GM19043 (cell line): ENCODE measurements around the gene SCT.

Experiments used
- ATAC-seq: cut with Tn5 transposase; IDR thresholded peaks from one replicate; pipeline ENCODE4 v1.9.1; 2021; ENCODE audit warnings: low read depth; ENCODE audit not compliant: unreplicated experiment

The SCT gene

GRCh38 chr11:612201-612960 is 14.6 kb downstream of the SCT start:
- ATAC-seq = no peak

DNA sequence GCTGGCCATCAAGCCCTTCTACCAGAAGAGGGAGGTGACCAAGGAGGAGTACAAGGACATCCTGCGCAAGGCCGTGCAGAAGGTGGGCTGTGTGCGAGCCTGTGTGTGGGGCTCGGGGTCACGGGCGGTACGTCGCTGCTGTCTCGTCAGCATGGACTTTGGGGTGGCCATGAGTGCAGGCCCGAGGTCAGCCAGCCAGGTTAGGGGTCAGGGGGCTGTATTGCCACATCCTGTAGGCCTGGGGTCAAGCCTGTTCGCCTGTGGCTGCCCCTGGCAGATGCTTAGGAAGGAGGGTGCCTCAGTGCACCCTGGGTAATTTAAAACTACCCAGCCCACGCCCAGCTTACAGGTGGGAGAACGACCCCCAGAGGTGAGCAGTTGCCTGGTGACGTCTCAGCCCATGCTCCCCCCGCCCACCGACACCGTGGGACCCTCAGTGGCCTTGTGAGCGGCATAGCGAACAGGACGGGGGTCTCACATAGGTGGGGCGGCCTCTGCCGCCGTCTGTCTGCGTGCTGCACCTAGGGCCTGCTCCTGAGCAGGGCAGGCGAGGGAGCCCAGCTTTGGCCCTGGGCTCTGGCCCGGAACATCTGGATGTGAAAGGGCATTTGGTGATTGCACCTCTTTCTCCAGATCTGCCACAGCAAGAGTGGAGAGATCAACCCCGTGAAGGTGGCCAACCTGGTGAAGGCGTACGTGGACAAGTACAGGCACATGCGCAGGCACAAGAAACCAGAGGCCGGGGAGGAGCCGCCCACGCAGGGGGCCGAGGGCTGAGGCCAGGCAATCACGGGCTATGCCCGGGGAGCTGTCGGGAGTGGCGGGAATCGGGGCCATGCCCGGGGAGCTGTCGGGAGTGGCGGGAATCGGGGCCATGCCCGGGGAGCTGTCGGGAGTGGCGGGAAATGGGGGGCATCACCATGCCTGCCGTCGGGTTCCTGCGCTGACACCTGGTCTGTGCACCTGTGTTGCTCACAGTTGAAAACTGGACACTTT is 15.7 kb downstream of the SCT start:
- no peak for ATAC-seq

- ATAC-seq = no peak
Measured at GRCh38 chr11:610146-610801, 16.7 kb downstream of the SCT start.

- ATAC-seq = no peak
Measured at GRCh38 chr11:609341-609811, 17.6 kb downstream of the SCT start.

DNA sequence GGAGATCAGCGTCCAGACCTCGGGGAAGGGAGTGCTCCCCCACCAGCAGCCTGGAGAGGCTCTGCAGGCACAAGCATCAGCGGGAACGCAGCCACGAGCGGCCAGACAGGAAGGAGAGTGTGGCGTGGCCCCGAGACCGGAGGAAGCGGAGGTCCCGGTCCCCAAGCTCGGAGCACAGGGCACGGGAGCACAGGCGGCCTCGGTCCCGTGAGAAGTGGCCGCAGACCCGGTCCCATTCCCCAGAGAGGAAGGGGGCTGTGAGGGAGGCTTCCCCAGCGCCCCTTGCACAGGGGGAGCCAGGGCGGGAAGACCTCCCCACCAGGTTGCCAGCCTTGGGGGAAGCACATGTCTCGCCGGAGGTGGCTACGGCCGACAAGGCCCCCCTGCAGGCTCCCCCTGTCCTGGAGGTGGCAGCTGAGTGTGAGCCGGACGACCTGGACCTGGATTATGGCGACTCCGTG is 18.2 kb downstream of the SCT start:
- ATAC-seq = no peak

- no peak for ATAC-seq
Measured at GRCh38 chr11:607971-608659, 18.9 kb downstream of the SCT start.

DNA sequence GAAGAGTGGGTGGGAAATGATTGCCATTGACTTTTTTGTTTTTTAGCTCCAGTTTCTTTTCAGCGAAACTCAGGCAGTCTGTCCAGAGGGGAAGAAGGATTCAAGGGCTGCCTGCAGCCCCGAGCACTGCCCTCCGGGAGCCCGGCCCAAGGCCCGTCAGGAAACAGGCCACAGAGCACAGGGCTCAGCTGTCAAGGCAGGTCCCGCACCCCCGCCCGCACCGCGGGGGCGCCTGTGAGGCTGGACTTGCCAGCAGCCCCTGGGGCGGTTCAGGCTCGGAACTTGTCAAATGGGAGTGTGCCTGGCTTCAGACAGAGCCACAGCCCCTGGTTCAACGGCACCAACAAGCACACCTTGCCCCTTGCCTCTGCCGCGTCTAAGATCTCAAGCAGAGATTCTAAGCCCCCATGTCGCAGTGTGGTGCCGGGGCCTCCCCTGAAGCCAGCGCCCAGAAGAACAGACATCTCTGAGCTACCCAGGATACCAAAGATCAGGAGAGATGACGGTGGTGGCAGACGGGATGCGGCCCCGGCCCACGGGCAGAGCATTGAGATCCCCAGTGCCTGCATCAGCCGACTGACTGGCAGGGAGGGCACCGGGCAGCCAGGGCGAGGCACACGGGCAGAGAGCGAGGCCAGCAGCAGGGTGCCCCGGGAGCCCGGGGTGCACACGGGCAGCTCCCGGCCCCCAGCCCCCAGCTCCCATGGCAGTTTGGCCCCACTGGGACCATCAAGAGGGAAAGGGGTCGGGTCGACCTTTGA is 19.8 kb downstream of the SCT start:
- no peak for ATAC-seq

DNA sequence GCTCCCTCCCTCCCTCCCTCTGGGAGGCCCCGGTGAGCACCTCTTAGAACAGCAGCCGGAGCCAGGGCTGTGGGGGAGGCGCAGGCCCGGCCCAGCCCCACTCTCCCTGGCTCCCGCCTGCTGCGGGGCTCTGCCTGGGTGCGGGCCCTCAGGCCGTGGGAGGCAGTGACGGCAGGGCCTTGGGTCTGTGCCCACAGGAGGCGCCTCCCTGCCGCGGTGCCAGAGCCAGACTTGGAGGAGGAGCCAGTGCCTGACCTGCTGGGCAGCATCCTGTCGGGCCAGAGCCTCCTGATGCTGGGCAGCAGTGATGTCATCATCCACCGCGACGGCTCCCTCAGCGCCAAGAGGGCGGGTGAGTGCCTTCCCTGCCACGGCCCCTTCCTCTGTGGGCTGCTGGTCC is 20.7 kb downstream of the SCT start:
- no peak for ATAC-seq

- ATAC-seq = no peak
Measured at GRCh38 chr11:605286-606129, 21.5 kb downstream of the SCT start.

GRCh38 chr11:603154-603553 is 23.8 kb downstream of the SCT start:
- ATAC-seq = no peak

DNA sequence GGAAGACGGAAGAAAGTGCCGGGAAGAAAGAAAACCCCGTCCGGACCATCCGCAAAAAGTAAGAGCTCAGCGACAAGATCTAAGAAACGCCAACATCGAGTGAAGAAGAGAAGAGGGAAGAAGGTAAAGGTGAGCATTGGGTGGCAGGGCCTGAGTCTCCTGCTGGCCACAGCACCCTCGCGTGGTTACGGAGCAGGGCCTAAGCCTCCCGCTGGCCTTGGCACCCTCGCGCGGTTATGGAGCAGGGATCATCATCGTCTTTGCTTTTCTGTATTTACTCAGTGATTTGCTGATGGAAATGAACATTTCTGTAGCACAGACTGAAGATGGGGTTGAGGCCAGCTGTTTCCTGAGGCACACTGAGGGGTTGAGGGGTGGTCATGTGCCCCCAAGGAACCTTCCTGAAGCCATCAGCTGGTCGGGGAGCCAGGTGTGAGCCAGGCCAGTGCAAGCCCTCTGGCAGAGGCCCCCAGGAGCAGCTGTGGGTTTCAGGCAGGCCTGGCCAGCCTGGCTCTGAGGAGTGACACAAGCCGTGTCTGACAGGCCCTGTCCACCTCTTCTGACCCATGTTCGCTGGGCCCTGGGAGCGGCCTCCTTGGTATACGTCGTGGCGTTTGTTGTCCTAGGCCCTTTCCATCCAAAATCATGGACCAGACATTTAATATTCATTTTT is 25.3 kb downstream of the SCT start:
- ATAC-seq = no peak

DNA sequence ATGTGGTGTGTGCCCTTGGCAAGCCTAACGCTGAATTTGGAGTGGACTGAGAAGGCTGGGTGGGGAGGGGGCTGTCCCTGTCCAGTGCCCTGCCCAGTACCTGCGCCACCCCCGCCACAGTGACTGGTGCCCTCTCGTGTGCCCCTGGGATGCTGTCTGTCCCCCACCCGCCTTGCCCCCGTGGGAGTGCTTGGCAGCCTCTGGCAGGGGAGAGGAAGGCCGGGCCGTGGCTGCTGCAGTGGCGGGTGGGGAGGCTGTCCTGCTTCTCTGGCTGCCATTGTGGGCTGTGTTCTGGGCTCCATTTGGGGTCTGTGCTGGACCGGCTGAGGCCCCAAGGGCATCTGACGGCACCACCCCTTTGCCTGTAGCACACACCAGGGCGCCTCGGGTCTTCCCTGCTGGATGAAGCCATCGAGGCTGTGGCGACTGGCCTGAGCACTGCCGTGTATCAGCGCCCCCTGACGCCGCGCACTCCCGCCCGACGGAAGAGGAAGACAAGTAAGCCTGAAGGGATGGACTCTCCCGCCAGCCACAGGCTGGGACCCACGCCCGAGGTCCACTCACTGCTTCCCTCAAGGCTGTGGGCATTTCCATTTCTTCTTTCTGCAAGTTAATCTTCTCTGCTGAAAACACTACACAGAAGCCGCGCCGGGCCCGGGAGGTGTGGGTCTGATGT is 28.8 kb downstream of the SCT start:
- no peak for ATAC-seq

DNA sequence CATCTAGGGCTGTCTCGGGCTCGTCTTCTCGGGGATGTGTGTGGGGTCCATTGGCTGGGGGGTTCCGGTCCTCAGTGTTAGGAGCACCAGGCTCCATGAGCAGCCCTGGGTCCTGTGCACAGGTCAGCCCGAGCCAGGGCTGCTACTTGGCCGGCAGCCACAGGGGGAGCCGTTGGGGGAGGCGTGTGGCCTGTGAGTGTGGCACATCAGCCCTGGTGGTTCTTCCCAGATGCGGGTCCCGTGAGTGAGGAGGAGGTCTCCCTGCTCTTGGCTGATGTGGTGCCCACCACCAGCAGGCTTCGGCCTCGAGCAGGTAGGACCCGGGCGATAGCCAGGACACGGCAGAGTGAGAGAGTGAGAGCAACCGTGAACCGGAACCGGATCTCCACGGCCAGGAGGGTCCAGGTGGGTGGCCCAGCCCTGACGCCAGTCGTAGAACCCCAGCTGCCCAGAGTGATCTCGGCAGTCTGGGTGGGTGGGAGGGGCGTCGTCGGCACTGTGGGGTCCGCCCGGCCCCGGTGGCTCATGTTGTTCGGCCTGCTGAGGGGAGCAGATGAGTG is 29.7 kb downstream of the SCT start:
- no peak for ATAC-seq

DNA sequence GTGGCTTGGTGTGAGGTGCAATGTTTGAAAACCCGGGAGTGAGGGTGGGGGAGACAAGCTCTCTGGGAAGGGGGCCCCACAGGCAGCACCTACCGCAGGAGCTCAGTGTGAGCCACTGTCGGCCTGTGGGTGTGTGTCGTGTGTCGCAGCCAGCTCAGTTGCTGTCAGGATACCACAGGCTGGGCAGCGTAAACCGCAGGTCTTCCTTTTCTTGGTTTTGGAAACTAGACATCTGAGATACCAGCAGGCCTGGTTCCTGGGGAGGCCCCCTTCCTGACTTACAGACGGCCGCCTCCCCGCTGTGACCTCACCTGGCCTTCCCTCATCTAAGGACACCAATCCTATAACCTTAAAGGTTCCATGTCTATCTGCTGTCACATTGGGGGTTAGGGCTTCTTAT is 30.6 kb downstream of the SCT start:
- ATAC-seq = no peak

- ATAC-seq = no peak
Measured at GRCh38 chr11:595400-595799, 31.6 kb downstream of the SCT start.

GRCh38 chr11:593347-593746 is 33.6 kb downstream of the SCT start:
- ATAC-seq = no peak

DNA sequence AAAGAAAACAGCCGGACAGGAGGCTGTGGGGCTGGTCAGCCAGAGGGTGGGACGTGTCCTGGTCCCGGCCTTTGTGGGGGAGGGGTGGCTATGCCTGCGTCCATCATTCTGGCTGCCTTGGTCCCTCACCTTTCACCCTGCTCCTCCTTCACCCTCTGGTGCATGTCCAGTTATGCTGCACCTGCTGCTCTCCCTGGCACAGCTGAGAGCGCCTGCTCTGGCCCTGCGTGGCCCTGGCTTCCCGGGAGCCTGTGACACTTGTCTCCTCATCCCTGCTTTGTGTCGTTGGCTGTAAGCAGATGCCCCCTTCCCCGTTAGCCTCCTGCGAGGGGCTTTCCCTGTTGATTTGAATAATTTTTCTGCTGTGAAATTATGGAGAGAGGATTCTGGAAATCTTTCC is 34.1 kb downstream of the SCT start:
- ATAC-seq = no peak
